G401.6 (cell line): ENCODE measurements around the gene SEPTIN2.
"Not testable (repeated sequence)": the region's sequence is repeated elsewhere in the genome, so short reads cannot be mapped to it uniquely, and the experiment has no call there.

Experiments
- FAIRE-seq: peaks from 2 replicates; lab custom pipeline; 2012; peaks lifted over from hg19 to GRCh38; lab: Jason Lieb, UNC

The SEPTIN2 gene

DNA sequence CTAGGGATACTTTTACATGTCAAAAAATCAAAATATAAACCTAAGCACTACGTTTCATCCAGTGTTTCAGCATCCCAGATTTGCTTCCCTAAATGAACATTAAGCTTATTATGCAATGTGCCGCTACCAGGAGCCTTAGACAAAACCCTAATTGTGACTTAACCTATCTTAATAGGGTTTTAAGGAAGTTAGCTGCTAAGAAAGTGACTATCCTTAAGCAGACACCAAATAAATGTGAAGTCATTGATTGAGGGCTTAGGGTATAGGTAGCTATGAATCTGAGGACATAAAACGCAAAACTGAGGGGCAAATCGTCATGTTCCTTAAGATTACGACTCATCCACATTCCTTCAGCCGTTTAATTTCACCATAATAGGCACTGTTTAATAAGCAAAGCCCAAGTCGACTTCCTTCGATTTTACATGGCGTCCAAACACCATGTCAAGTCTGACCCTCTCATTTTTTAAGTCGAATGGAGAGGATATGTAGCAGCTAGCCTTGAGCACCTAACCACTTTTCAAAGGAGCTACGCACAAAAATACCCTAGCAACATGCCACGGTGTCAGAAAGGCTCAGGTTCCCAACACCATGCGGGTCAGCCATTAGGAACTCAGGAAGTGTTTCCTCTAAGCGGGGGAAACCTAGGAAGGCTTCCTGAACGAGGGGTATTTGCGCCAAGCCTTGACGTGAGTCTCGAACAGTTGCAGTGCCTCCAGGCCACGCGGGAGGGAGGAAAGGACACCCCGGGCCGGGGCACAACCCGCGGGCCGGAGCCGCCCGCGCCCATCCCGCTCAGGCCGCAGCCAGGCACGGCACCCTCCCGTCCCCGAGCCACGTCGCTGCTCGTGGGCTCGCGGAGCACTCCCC lies 1.3 kb upstream of the SEPTIN2 start:
- FAIRE-seq: no peak

DNA sequence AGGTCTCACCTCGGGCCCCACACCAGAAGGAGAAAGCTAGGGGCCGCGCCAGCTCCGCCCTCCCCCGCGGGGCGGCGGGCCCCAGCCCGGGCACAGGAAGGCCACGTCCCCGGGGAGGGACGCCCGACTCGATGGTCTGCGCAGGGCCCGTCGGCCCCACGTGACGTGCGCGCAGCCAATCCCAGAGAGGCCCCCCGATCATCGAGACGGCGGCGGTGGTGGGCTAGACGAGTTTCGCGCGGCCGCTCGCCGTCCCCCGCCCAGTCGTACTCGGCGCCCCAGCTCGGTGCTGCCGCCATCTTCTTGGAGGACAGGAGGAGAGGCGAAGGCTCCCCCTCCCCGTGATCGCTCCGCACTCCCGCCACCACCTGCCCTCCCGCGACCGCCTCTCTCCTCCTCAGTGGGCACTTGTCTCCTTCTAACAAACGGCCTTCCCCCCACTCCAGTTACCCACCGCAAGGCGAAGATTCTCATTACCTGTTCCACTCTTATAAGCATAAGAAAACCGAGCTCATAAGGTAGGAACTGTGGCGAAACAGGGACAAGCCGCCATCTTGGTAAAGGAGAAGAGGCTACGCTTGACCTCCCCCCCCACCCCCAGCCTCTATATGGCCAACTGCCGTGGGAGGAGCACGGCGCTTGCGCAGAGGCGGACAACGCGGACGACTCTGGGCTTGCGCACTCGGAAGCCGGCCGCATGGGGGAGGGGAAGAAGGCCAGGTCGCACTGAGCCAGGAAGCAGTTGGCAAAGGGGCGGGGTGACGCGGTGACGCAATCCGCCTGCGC lies 439 bp upstream of the SEPTIN2 start, which contains the start of gene HDLBP:
HDLBP (minus strand) TSS at position 580 of the 786 bp plus-strand sequence. CDS start 48,803 bp downstream, outside the sequence.
- FAIRE-seq: no peak

DNA sequence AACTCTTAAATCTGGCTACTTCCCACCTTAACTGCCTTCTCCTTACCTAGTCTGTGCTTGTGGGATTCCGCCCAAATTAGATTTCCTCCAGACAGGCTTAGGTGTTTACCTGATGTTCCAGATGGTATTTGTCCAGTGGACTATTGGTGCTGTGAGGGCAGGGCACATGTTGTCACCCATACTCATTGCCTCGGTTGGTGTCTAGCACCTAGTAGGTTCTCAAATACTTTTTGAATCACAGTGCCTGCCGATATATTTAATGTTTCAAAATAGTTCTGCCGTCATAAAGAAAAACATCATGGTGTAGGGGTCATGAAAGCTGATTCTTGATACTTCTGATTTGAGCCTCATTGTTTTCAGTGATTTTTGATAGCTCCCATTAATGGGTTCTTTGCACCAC lies 1.1 kb downstream of the SEPTIN2 start:
- FAIRE-seq: no peak

DNA sequence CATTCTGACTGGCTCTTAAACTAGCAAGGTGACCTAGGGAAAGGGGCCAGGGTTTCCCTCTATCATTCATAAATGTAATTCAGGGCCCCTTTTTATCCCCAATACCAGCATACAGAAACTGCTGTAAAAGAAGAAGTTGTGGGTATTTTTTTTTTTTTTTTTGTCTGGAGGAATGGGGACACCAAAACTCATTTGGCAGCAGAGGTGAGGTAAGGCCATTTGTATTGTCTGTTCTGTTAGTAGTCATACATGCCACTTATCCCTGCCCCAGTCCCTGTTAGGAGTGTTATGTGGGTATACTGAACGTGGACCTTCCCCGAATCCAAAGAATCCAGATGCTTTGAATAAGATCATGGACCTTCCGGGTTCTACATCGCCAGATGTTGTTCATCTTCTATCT lies 1.7 kb downstream of the SEPTIN2 start:
- no peak for FAIRE-seq

DNA sequence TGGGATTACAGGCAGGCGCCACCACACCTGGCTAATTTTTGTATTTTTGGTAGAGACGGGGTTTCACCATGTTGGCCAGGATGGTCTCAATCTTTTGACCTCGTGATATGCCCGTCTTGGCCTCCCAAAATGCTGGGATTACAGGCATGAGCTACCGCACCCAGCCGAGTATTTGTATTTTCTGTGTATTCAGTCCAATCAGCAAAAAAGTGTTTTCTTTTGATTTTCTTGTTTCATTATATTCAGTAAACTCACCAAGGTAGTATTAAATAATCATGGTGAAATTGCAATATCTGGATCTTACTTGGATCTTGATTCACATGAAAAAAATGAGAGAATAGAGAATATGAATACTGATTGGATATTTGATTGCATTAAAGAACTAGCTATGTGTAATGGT lies 3.1 kb downstream of the SEPTIN2 start:
- FAIRE-seq: not testable (repeated sequence)

DNA sequence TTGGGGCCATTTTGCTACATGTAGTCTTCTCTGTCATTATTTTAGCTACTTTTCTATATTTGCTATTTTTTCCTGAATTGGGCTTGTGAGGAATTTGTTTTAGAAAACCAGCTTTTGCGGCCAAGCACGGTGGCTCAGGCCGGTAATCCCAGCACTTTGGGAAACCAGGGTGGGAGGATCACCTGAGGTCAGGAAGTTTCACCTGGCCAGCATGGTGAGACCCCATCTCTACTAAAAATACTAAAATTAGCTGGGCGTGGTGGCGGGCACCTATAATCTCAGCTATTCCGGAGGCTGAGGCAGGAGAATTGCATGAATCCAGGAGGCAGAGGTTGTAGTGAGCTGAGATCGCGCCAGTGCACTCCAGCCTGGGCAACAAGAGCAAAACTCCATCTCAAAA lies 4.7 kb downstream of the SEPTIN2 start:
- FAIRE-seq: no peak

DNA sequence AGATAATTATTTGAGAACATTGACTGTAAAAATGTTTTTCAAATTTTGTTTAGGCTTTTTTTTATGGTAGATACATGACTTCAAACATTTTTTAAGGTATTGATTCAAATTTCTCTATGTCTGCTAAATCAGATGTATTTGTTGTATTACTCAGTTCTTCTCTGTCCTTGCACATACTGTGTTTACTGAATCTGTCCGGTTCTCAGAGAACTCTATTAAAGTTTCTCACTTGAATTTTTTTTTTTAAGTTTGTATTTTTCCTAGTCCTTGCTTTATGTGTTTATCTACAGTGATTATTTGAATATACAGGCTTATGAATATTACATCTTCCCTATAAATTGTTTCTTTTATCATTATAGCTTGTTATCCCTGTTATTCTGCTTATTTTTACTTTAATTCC lies 5.3 kb downstream of the SEPTIN2 start:
- no peak for FAIRE-seq

DNA sequence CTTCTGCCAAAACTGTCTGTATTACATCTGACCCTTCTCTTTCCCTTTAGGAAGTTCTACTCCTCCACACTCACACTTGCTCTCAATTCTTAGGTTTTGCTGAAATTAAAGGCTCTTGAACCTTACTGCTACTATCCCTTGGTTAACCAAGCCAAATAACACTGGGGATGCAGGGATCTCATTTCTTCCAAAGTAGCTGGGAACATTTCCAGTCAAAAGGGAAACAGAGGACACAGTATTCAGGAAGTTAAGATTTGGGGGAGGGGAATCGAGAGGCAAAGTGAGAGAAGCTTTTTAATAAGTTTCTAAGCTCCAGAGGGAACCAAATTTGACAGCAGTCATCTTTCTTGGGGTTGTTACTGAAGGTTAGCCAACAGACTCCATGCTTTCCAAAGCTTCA lies 6.2 kb downstream of the SEPTIN2 start:
- no peak for FAIRE-seq

DNA sequence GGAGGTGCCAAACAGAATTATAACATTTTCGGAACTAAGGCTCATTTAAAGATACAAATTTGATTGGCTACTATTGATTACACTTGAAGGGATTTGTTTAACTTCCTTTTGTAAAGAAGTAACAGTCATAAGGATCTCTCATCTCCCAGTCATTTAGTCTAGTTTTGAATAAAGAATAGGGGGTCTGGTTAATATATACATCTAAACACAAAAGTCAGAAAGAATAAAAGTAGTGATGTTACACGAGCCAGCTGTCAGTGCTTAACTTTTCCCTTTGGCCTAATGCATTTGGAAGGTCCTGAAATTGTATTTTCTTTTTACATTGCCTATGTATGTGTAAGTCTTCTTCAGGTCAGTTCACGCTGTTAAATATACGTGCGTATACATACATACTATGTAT lies 8.1 kb downstream of the SEPTIN2 start:
- no peak for FAIRE-seq

DNA sequence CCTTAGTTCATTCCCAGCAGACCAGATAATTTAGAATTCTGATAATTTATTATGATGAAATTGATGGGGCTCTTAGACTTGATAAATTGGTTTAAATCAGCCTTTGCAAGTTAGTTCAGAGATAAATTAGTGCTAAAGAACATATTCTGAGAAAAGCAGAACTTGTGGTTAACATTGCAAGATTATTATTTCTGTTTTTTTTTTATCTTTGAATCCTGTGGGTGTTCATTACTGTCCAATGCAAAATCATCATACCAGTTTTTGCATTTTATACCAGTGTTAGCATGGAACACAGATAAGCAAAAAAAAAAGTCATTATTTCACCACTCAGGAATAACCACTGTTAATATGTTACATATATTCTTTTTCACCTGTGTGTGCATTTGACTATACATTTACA lies 9.1 kb downstream of the SEPTIN2 start:
- no peak for FAIRE-seq

DNA sequence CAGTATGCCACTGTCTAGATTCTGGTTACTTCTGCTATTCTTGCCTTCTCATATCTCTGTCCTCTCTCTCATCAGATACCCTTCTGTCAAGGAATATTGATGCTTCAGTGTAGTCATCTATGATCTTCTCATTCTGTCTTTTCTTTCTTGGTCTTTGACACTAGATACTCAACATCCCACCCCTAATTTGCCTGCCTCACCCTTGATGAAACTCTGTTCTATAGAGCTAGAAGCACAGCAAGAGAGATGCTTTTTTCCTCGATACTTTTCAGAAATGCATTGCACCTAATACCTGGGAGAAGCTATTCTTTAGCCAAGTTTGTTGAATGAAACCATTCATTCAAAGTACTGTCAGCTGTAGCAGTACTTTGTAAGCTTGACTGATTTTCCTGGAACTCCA lies 9.5 kb downstream of the SEPTIN2 start:
- no peak for FAIRE-seq

DNA sequence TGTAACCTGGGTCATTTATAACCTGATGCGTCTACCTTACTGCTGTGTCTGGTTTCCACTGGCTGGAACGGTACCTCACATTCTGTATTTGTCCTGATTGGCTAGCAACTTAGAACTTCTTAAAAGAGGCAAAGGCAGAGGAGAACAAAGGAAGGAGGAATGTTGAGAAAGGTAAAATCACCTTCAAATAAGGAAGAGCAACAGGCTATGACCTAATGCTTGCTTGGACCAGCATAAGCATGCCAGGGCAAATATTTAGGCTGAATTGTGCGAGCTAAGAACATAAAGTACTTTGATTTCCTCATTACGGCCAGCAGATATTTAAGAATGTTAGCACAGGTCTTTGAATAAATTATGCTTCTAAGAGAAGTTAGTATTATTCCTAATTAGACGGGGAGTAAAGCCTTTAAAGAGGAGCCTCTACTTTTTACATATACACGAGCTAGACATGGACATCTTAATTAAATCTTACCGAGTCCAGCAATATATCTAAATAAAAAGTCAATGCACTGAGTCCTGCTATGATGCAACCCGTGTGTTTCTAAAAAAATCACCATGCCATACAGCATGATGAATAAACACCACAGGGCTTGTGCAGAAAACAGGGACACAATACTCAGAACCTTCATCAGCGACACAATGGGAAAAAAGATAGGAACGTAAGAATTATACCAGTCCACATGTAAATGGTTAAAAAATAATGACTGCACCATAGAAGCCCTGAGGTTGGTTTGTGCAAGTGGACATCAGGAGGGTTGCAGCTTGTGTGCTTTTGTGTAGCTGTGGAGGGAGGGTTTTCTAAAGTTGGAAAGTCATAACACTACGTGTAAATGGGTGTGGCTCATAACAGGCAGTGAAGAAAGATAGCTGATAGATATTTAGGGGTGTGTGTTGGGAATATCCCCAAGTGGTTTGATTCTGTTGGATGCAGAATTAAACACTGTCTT lies 14.2 kb downstream of the SEPTIN2 start:
- no peak for FAIRE-seq

DNA sequence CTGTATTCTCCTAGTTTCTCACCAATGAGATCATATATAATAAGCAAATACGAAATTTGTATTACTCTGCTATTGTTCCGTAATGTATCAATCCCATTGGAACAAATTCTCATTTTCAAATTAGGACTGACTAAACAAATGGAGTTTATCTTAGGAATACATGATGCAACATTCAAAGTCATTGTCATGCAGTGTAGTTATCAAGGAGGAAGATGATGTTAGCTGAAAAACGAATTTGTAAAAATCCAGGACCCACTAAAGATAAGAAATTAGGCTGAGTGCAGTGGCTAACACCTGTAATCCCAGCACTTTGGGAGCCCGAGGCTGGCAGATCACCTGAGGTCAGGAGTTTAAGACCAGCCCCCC lies 14.9 kb downstream of the SEPTIN2 start:
- FAIRE-seq: no peak

DNA sequence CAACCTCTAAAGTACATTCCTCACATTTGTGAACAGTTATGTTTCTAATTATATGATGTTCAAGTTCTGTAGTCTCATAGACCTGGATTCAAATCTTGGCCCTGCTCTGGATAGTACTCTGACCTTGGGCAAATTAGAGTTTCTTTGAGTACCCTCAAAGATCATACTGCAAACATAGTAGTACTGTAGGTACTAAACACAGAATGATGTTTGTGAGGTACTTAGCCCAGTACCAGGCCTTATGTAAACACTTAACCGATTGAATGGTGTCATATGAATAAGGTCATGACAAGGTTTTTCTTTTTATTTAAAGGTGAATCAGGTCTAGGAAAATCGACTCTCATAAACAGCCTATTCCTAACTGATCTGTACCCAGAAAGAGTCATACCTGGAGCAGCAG lies 19.1 kb downstream of the SEPTIN2 start:
- FAIRE-seq: no peak

DNA sequence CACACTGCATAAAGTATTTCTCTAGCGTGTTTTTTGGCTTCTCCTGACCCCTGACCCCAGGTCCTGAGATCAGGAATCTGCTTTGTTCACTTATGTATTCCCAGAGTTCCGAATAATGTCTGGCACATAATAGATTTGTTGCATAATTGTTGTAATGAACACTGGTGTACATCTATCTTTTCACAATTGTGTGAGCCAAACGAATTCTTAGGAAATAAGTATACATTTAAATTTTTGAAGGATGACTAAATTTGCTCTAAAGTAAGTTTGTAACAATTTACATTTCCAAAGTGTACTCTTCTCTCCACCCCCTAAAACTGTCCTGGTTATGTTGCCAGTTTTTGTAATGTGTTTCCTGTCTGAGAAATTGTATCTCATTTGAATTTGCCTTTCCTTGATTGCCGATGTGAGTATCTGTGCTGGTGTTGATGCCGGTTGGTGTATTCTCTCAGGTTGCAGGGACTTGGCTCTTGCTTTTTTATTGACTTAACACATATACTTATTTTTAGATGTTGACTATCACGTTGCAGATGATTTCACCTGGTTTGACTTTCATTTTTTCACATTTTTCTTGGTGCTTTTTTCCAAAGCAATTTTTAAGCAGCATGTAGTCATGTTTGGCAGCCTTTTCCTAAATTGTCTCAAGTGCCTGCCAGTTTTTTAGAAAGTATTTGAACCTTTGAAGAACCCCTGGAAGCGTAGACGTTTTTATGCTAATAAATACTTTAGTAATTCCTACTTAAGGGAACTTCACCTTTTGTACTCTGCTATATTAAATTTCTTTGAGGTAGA lies 24.3 kb downstream of the SEPTIN2 start:
- FAIRE-seq: no peak

DNA sequence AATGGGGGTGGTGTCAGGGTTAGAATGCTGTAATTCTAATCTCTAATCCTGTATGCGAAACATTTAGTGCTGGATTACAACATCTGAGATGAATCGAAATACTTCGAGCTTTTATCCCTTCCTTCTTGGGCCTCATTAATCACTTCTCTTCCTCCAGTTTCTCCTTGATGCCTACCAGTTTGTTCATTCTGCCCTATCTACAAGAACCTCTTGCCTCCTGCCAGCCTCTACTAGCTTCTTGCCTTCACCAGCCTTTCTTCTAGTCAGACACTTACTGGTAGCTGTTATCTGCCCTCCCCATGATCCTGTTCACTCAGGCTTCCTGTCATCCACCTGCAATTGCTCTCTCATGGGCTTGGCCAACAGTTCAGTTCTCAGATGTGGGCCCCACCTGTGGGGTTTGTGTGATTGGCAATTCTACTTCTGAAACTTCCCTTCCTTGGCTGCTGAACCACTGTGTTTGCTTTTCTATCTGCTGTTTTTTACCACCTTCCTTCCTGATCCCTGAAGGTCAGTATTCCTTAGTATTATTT lies 25.0 kb downstream of the SEPTIN2 start:
- no peak for FAIRE-seq

DNA sequence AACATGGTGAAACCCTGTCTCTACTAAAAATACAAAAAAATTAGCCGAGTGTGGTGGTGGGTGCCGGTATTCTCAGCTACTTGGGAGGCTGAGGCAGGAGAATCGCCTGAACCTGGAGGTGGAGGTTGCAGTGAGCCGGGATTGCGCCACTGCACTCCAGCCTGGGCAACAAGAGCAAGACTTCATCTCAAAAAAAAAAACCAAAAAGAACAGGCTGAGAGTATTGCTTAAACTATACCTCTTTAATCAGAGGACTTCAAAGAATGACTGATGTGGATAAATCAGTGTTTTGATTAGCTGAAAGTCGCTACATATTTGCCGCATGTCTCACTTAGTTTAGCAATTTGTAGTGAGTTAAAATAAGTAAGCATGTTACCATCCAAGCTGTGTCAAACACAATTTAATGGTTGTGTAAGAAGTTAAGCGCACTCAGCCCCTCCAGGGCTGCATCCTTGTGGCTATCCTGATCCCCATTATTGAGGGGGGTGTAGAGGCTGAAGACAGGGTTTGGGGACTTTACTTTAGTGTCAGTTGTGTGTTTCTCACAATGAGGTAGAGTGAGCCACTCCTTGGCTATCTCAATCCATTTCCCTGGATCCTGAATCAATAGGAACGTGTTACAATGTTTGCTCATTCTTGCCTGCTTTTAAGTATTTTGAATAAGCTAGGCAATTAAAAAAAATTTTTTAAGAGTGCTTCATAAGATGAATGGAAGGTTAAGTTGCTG lies 29.4 kb downstream of the SEPTIN2 start:
- FAIRE-seq: no peak

DNA sequence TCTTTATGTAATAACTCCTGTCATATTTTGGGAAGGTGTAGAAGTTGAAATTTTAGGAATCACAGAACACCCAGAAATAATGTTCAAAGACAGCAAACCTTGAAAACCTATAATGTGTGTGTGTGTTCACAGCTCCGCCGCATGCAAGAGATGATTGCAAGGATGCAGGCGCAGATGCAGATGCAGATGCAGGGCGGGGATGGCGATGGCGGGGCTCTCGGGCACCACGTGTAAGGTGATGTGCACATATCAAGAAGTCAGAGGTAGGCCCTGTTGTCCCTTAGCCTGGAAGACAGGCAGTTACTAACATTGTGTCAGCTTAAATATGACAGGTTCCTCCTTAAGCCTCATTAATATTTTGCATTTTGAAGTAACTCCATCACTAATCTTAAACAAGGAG lies 34.2 kb downstream of the SEPTIN2 start:
- FAIRE-seq: no peak

DNA sequence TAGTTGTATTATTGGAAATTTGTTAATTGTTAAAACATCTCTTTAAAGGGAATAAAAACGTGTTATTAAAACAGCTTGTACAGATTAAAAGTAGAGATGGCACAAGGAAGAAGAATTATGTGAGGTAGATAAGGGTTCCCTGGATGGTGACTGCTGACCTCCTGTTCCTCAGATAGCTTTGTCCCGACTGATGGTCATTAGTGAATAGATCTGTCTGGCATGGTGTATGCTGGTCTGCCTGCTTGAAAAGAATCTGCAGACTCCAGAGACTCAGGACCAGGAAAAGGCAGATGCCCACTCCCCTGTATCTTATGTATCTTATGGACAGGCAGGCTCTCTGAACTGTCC lies 34.8 kb downstream of the SEPTIN2 start:
- FAIRE-seq: no peak

DNA sequence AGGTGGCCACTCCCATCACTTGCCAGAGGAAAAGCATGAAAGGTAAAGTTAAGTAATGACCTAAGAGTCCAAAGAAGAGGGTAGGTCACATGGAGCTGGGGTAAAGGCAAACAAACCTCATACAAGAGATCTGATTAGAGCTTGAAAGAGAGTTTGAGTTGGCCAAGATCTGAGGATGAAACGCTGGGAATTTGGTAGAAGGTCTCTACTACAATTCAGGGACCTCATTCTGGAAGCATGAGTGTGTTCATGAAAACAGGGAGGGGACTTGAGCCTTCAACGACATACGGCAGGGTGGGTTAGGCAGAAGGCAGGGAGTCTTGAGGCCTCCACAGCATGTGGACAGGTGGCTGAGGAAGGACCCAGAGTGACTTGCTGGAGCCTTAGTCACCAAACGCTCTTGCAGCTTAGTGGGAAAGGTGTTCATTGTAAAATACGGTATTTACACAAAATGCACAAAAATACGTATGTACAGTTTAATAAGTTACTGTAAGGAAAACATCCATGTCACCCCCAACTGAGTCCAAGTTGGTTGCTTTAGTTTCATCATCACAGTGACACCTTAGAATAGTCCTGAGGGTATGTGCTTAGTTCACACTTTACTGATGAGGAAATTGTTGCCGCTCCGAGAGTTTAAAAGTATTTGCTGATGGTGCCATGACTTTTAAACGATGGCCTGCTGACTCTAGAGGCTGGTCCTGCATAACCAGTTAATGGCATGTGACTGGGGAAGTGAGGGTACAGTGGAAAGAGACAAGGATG lies 35.3 kb downstream of the SEPTIN2 start:
- FAIRE-seq: no peak
